Skeletal muscle cell (primary cell): ENCODE results near the gene GEMIN4.

Source experiments
- DNase-seq: peaks from one replicate; pipeline ENCODE4 v3.0.0-alpha.2; 2010; ENCODE audit warnings: low read depth
- H3K4me3 ChIP-seq: 2 replicates; pipeline ENCODE4 v1.5.1; 2011; ENCODE audit warnings: low read depth, mild to moderate bottlenecking, control low read depth, low read length, moderate library complexity

The GEMIN4 gene

GRCh38 chr17:746181-746580, 5.9 kb downstream of the GEMIN4 start:
- no peak for DNase-seq

DNA sequence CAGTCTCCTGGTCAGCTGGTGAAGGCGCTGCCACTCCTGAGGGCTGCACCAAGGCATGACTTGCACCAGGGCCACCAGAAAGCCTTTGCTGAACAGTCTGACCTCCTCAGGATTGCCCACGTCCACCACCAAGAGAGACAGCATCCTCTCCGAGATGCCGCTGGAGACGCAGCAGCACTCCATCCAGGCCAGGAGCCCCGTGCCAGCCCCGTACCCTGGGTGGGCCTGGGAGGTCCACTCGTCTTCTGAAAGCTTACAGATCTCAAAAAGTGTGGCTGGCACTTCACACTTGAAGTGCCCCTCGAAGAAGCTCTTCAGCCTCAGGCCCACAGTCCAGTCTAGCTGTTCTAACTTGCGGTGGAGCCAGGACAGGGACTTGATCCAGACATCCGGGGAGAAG, 6.7 kb downstream of the GEMIN4 start:
- no peak overlapping the region for H3K4me3 ChIP-seq
- DNase-seq: no peak

More at GRCh38 chr17:746181-746580, 5.9 kb downstream of the GEMIN4 start:
- no peak overlapping the region for H3K4me3 ChIP-seq

DNA sequence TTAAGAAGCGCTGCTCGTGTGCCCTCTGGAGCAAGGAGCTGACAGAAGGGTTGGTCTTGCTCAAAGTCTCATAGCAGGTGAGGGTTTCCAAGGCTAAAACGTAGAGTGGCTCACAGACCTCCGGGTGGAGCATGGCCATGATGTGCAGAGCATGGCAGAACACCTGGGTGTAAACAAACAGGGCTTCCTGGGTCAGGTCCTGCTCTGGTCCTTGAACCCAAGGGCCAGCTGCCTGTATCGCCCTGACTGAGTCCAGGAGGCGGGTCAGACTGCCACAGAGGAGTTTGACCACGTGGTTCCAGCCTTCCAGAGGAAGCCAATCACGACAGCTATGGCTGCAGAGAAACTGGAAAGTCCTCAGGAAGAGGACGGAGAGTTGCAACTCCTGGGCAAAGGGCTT, 7.1 kb downstream of the GEMIN4 start:
- DNase-seq: no peak
- no peak overlapping the region for H3K4me3 ChIP-seq

- no peak for DNase-seq
- H3K4me3 ChIP-seq: no peak overlapping the region
Measured at GRCh38 chr17:743139-743538, 8.9 kb downstream of the GEMIN4 start.

DNA sequence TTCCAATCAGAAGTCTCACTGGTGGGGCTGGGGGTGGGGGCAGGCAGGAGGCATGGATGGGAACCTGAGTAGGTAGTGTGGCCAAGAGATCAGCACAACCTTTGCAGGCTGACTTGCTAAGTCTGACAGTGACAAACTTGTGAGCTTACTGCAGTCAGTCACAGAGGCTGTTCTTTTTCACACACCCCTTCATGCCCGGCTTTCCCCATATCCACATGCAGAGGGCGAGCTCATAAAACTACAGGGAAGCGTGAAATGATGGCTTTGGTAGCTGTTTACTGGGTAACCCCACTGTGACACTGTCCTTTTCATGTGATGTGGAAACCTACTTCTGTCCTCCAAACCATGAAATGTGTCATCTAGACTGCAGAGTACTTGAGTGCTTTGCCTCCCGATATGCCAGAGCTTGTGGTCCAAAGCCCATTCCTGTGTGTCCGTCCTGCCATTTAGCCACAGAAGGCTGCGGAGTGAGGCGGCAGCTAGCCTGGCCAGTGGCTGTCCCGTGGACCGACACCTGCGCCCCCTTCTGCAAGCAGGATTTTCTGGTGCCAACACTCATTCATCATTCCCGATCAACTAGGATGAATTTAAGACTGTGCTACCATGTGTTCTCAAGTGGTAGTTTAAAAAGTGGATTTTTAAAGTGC, 9.8 kb downstream of the GEMIN4 start:
- no peak overlapping the region for H3K4me3 ChIP-seq
- DNase-seq: no peak

DNA sequence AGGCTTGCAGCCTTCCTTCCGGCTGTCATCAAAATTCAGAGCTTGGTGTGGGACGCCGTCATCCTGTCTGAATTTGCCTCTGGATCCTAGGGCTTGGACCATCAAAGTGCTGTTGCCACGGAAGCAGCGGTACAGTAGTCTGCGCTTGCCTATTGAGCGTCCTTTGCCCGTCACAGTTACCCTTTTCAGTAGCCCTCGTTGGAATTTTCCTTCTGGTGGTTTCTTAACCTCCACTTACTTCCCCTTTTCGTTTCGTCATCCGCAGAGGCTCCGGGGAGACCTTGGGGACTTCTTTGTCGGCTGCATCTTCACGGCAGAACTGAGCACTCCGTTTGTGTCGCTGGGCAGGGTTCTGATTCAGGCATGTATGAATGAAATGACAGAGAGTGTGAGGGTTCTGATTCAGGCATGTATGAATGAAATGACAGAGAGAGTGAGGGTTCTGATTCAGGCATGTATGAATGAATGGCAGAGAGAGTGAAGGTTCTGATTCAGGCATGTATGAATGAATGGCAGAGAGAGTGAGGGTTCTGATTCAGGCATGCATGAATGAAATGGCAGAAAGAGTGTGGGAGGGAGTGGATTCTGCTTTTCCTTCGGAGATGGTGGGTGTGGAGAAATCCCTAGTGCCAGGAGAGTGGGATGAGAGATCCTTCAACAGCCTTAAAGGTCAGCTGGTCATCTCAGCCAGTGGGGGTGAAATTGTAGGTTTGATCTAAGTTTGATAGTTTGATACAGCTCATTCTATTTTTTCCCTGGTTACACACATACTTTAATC, 11.6 kb downstream of the GEMIN4 start:
- no peak for DNase-seq
- no peak overlapping the region for H3K4me3 ChIP-seq

- no peak for DNase-seq
- no peak overlapping the region for H3K4me3 ChIP-seq
Measured at GRCh38 chr17:737561-738113, 14.4 kb downstream of the GEMIN4 start.

- peak overlapping the region; percentile 70 for H3K4me3 ChIP-seq
- DNase-seq: no peak
Measured at GRCh38 chr17:733743-734142, 18.3 kb downstream of the GEMIN4 start.

DNA sequence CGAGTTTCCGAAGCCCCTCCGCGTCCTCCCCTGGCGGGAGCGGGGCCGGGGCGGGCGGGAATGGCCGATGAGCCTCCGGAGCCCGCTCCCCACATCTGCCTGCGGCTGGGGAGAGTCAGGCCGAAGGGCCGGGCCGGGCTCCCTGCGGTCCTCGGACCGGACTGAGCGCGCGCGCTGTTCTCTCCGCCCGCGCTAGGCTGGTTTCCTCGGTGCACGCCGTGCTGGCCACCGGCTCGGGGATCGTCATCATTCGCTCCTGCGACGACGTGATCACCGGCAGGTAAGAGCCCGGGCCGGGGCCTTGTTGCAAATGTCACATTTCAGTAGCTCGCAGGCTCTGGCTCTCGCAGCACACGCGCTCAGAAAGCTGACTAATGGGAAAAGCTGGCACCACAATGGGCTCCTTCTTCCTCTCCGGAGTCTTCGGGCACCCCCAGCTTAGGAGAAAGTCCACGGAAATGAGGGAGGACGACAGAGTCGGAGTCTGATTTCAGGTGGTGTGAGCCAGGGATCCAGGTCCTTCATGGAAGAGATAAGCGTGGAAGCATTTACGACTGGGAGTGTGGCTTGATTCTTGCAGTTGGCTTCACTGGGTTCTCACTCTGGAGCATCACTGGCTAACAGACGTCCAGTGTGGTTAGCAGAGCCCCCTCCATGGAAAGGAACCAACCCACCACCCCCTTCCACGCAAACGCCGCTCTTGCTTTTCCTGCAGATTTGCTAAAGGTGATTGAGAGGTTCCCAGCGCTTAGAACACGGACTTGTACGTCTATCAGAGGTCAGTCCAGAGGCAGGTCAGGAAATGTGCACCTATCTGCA, 19.0 kb downstream of the GEMIN4 start:
- no peak for DNase-seq
- peak overlapping the region; percentile 70 for H3K4me3 ChIP-seq

DNA sequence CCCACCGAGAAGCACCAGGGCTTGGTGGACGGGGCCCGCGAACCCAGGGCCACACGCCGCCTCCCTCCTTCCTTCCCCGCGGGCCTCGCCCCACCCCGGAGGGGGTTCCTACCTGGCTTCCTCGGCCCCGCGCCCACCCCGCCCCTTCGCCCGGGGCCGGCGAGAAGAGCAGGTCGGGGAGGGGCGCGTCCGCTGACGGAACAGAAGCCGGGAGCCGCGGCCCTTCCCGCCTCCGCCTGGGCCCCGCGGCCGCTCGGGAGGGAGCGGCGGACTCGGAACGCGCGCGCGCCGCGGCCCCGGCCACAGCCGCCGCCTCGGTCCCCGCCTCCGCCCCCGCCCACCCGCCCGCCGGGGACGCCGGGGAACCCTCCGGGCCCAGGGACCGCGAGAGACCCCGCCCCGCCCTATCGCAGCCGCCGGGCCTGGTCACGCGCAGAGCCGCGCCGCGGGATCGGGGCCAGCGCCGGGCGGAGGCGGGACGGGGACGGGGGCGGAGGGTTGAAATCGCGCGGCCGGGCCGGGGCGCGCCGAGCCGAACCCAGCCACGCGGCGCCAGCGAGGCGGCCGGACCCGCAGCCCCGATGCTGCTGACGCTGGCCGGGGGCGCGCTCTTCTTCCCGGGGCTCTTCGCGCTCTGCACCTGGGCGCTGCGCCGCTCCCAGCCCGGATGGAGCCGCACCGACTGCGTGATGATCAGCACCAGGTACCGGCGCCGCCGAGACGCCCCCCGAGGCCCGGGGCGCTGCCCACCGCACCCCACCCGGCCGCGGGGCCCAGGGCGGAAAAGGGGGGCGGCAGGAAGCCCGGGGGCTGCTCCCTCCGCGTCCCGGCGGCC, 19.8 kb downstream of the GEMIN4 start, which contains the start of gene TLCD3A:
TLCD3A (plus strand) TSS at position 530 of the 835 bp plus-strand sequence; CDS start at position 582, 52 bp downstream.
- peak within 1 kb of the TSS; percentile 70 for H3K4me3 ChIP-seq
- no peak for DNase-seq

- DNase-seq: no peak
- H3K4me3 ChIP-seq: peak overlapping the region; percentile 70
Measured at GRCh38 chr17:731644-732066, 20.4 kb downstream of the GEMIN4 start.

DNA sequence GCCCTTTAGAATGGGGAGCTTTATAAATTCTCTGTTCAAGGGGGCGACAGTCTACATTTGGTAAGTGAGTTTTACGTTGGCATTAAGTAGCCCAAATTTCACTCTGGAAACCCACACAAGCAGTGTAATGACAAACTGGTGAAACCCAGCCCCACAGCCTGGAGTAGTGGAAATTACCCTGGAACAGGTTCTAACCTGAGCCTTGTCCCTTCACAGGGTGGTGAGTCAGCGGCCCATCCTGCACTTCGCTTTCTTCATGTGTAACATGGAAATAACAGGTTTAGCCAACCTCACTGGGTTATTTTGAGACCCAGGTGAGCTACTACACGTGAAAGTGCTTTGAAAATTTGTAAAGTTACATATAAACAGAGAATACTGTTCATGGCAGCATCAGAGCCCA, 23.2 kb downstream of the GEMIN4 start:
- no peak for DNase-seq
- H3K4me3 ChIP-seq: no peak overlapping the region

GRCh38 chr17:726271-726919, 25.7 kb downstream of the GEMIN4 start:
- H3K4me3 ChIP-seq: no peak overlapping the region
- no peak for DNase-seq

- no peak for DNase-seq
- H3K4me3 ChIP-seq: no peak overlapping the region
Measured at GRCh38 chr17:725746-726145, 26.3 kb downstream of the GEMIN4 start.

DNA sequence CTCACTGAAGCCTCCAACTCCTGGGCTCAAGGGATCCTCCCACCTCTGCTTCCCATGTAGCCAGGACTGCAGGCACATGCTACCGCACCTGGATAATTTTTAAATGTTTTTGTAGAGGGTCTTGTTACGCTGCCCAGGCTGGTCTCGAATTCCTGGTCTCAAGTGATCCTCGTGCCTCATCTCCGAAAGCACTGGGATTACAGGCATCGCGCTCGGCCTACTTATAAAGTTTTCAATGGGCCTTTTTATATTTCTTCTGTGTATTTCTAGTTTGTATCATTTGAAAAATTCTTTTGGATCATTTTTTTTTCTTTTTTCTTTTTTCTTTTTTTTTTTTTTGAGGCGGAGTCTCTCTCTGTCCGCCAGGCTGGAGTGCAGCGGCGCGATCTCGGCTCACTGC, 27.0 kb downstream of the GEMIN4 start:
- DNase-seq: no peak
- no peak overlapping the region for H3K4me3 ChIP-seq

DNA sequence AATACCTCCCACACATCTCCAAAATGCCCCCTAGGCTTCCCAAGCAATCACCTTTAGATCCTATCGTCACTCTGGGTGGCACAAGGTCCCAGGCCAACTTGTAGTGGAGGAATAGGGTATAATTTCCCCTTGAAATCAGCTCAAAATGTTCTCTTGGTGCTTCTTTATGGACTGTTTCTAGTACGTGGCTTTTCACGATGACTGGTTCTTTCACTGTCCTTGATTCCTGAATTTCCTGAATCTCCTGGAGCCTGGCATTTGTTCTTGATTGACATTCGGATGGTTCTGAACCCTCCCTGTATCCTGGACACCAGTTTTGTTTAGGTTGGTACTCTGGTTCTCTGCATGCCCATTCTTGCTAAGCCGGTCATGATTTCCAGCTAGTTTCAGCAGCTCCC, 30.5 kb downstream of the GEMIN4 start:
- no peak for DNase-seq
- H3K4me3 ChIP-seq: no peak overlapping the region

DNA sequence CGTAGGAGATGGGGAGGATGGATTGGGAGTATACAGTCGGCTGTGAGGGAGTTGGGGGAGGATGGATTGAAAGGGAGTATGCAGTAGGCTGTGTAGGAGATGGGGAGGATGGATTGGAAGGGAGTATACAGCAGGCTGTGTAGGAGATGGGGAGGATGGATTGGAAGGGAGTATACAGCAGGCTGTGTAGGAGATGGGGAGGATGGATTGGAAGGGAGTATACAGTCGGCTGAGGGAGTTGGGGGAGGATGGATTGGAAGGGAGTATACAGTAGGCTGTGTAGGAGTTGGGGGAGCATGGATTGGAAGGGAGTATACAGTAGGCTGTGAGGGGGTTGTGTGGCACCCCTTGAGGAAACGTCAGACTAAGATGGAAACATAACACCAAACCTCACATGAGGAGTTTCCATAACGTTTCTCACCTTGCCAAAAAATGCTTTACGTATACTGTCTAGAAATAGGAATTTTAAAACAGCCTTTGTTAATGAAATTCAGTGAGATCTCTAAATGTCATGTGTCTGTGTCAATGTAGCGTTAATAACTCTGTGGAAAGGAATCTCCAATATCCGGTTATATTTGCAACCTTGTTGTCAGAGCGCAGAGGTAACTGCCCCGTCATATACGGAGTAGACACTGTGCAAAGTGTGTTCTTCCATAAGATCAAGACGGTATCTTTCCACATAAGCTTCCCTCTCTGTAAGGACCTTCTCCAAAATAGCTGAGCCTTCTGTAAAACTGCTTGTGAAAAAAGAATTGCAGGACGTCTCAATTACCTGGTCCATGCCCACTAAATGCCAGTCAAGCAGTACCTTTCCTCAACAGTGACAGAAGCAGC, 31.1 kb downstream of the GEMIN4 start:
- H3K4me3 ChIP-seq: no peak overlapping the region

DNA sequence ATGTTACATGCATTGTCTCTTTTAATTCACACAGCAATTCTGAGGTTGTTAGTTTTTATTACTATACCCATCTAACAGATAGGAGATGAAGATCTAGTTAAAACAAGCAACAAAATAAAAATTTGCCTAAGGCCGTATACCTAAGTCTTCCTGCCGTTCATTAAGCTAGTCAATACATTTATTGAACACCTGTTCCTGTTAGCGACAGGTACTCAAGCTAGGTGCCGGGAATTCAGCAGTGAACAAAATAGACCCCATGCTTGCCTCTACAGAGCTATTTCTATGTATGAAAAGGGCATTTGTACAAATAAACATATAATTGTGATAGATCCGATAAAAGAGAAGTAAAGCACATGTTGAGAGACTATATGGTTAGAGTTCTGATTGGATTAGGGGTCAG, 34.0 kb downstream of the GEMIN4 start:
- no peak overlapping the region for H3K4me3 ChIP-seq
- no peak for DNase-seq

More for the DNA sequence above, 31.1 kb downstream of the GEMIN4 start:
- DNase-seq: no peak
